Muscle of leg (tissue), 11 donors: ENCODE data around the gene GOLGA6L2. TPM values are rescaled to one million over a fixed set of nuclear protein-coding genes. Genes with fewer than 3 reads are reported as not detected.

Experiments
- DNase-seq: peaks from one replicate; pipeline ENCODE4 v3.0.0; 2013
- H3K27ac ChIP-seq: one replicate; pipeline ENCODE4 v1.5.1; 2013; ENCODE audit warnings: mild to moderate bottlenecking, low read length, control low read depth
- H3K27me3 ChIP-seq: one replicate; pipeline ENCODE4 v1.6.1; 2013; ENCODE audit warnings: low read length; ENCODE audit not compliant: control insufficient read depth, insufficient read depth
- H3K36me3 ChIP-seq: one replicate; pipeline ENCODE4 v1.6.1; 2013; ENCODE audit warnings: low read length; ENCODE audit not compliant: control insufficient read depth, insufficient read depth
- H3K4me1 ChIP-seq: one replicate; pipeline ENCODE4 v1.6.1; 2013; ENCODE audit warnings: low read length; ENCODE audit not compliant: control insufficient read depth, insufficient read depth
- H3K4me3 ChIP-seq: one replicate; pipeline ENCODE4 v1.5.1; 2013; ENCODE audit warnings: low read length, control low read depth
- H3K9me3 ChIP-seq: replicated peaks from 2 replicates; pipeline ENCODE4 v1.6.1; 2013; ENCODE audit warnings: low read depth, low read length; ENCODE audit not compliant: control insufficient read depth
- WGBS: methylation state at CpG from one replicate; pipeline ENCODE4 v1.1.5; 2013; ENCODE audit warnings: missing lambda C conversion rate; ENCODE audit not compliant: insufficient coverage; 5-methylcytosine and 5-hydroxymethylcytosine counted together
- polyA plus RNA-seq, 8 donors: library from polyadenylated mRNA; unstranded; fragments of 120-200 nt; gene quantifications; one replicate each; pipeline versions ENCODE4 v1.2.1 to v1.2.3, GENCODE V29; 2013; ENCODE audit warnings: inconsistent platforms in 1 of 8, low replicate concordance in 1 of 8; ENCODE audit not compliant: insufficient read length in 8 of 8, insufficient read depth in 1 of 8
- total RNA-seq: library from RNA; stranded (reverse); fragments of 120-200 nt; gene quantifications from one replicate; pipeline ENCODE4 v1.2.4, GENCODE V29; 2013

GOLGA6L2 gene
- total and polyA plus RNA-seq, 9 donors: 0.05 TPM; not detected in 8

GRCh38 chr15:23395030-23395692 is 51.9 kb downstream of the GOLGA6L2 start:
- DNase-seq: no peak
- WGBS: 44% methylated on average over 3 of the region's 15 CpGs
- no peak overlapping the region for H3K27ac ChIP-seq

More at GRCh38 chr15:23395030-23395692, 51.9 kb downstream of the GOLGA6L2 start:
- no peaks in the 10 kb centered on the region for H3K4me1 ChIP-seq
- no peaks in the 10 kb centered on the region for H3K27me3 ChIP-seq
- H3K9me3 ChIP-seq: no peaks in the 10 kb centered on the region
- H3K4me3 ChIP-seq: no peak overlapping the region
- H3K36me3 ChIP-seq: no peaks in the 10 kb centered on the region

Other genes with a start within 250 kb of the GOLGA6L2 start
- 0.18 TPM for gene GOLGA6L26, start 113.0 kb downstream of the GOLGA6L2 start, total RNA-seq
- gene GOLGA6L26, start 113.0 kb downstream of the GOLGA6L2 start, polyA plus RNA-seq: not detected
- 0.18 TPM for gene GOLGA8S, start 92.5 kb downstream of the GOLGA6L2 start, total RNA-seq
- gene GOLGA8S, start 92.5 kb downstream of the GOLGA6L2 start, polyA plus RNA-seq: 1 to 10 TPM in 2 of 8 donors, under 1 TPM in 6; 0.27 to 1.2 (median 0.53) TPM
- gene MKRN3, start 118.4 kb upstream of the GOLGA6L2 start, total RNA-seq: 0.62 TPM
- 1 to 10 TPM in 6 of 8 donors, under 1 TPM in 2; 0.41 to 4.3 (median 2.0) TPM for gene MKRN3, start 118.4 kb upstream of the GOLGA6L2 start, polyA plus RNA-seq
- gene MAGEL2, start 200.6 kb upstream of the GOLGA6L2 start, total RNA-seq: 9.2 TPM
- gene MAGEL2, start 200.6 kb upstream of the GOLGA6L2 start, polyA plus RNA-seq: 10 to 100 TPM; 16.4 to 27.9 (median 21.7) TPM
- gene NDN, start 240.1 kb upstream of the GOLGA6L2 start, total RNA-seq: 200 TPM
- 100 to 1,000 TPM; 174 to 220 (median 201) TPM for gene NDN, start 240.1 kb upstream of the GOLGA6L2 start, polyA plus RNA-seq